RPMI7951 (cell line): ENCODE measurements around the gene STARD13. TPM values are rescaled to one million over a fixed set of nuclear protein-coding genes. Genes with fewer than 3 reads are reported as not detected.
A peak's percentile ranks its signal among the peaks of the same experiment; 100 is the strongest.

ENCODE experiments used
- DNase-seq: peaks from one replicate; pipeline ENCODE4 v3.0.0-alpha.2; 2012; ENCODE audit warnings: low read depth
- total RNA-seq: library from RNA; depleted of rRNA; stranded (reverse); fragments of >200 nt; shearing (Covaris generic); gene quantifications from 2 replicates; pipeline ENCODE4 v1.2.3, GENCODE V29; 2014

The STARD13 gene
- total RNA-seq, 1 experiment from 2014 or later: 10.6 TPM

DNA sequence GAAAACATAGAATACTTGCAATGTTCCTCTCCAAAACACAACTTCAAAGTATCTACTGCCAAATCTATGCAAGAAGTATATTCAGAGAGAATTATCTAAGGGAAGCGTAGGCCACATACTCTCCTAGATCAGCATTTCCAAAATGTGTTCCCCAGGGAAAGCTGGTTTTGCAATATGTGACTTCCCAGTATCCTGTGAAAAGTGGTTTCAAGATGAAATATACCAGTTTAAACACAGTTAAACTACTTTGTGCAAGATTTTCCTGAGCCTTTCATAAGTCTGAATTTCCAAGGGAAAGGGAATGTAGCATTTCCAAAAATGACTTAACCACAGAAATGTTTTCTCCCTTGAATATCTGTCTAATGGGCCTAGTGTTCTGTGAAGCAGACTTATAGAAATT is 7.6 kb downstream of the STARD13 start:
- no peak for DNase-seq

DNA sequence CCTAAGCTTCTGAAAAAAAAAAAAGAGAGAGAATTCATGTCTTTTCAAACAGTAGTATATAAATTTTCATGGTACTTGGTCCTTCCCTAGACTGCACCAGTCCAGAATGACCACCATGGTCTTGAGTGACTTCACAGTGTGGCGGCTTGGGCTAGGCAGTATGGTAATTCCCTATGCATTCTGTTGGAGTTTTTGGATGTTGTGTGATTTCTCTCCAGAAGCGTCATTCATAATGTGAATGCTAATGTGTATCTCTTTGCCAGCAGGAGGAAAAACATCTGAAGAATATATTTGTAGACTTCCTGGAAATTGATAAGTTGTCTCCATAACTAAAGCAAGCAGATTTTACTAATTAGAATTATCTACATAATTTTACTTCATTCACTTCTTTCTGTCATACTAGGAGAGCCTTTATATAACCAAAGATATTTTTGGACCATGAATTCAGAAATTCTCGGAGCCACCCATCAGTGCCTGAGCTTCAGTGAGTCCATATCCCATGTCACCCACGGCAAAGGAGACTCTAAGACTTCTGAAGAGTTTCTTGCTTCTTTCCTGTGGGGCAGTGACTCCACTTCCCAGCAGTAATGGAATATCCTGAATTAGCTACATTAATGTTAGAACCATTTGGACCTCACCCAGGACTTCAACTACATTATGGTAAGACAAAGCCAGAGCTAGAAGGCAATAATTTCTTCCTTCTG is 8.4 kb downstream of the STARD13 start:
- no peak for DNase-seq

DNA sequence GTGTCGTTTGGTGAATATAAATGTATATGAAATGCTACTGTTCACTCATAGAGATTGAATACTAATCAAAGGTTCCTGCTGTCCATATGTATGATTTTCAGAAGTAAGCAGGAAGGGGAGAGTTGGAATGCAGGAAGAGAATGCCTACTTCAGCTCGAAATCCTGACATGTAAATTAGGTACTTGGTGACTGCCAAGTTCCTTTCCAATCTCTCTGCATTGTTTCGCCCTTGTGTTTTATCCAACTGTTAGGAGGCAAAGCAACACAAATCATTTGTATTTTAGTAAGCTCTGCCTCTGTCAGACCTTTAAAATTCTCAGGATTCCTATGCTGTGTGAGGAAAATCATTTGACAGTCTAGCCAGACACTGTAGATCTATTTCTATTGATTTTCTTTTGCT is 9.0 kb downstream of the STARD13 start:
- no peak for DNase-seq

DNA sequence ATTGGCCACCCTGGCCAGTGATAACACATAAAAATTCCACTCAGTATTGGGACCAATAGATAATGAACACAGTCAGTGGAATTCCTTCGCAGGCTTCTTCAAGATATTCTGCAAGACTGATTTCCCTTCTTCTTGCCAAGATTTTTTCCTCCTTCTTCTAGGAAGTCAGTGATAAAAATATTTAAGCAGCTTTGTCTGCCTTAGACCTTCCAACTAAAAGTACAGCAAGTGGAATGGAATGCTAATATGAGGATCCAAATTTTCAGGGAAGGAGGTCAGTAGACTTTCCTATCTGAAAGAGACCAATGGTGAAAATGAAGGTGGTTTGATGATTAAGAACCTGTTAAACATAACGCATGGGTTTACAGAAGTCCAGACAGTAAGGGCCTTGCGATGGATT is 9.6 kb downstream of the STARD13 start:
- no peak for DNase-seq

DNA sequence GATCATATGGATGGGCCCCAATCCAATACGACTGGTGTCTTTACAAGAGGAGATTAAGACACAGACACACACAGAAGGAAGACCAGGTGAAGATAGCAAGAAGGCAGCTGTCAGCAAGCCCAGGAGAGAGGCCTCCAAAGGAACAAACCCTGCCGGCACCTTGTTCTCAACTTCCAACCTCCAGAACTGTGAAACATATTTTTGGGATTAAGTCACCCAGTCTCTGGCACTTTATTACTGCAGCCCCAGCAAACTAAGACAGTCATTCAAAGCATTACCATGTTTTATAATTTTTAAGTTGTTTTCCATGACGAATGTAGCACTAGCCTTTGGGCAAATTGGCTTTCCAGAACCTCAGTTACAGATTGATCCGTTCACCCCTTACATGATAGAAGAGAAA is 11.3 kb downstream of the STARD13 start:
- DNase-seq: peak; percentile 61

DNA sequence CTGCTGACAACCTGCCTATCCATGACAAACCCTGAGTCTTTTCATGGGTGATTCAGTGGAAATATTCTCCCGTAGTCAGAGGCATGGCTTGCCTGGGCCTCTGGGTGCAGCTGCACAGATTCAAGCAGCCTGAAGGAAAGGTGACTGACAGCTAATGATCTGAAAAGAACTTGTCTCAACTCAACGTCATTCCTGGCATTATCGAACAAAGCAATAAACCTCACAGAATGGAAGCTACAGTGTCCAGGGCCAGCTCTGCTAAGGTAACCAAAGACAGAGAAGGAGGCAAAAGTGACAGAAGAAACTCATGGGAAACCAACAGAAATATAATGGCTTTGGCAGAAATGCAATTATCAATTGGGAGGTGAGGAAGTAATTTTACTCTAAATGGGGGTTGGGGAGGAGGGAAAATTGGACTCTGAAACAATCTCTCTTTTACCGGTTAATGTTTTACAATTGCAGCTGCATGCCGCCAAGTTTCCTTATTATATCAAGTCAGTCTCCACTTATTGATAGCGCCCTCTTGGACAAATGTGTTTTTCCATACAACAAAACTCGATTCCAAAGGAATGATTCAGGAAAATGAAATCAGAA is 12.9 kb downstream of the STARD13 start:
- no peak for DNase-seq

DNA sequence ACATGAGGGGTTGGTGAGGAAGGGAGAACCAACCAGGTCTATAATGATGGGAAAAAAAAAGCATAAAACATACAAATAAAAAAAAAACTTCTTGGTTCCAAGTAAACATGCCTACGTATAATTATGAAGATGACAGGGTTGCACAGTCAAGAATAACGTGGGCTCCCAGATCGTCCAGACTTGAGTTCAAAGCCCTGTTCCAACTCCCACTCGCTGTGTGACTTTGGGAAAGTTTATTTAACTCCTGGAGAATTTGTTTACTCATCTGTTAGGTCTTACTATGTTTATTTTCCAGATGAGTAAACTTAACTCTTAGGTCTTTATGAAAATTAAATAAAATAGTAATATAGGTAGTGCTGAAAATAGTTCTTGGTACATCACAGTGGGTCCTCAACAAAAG is 13.8 kb downstream of the STARD13 start:
- no peak for DNase-seq

DNA sequence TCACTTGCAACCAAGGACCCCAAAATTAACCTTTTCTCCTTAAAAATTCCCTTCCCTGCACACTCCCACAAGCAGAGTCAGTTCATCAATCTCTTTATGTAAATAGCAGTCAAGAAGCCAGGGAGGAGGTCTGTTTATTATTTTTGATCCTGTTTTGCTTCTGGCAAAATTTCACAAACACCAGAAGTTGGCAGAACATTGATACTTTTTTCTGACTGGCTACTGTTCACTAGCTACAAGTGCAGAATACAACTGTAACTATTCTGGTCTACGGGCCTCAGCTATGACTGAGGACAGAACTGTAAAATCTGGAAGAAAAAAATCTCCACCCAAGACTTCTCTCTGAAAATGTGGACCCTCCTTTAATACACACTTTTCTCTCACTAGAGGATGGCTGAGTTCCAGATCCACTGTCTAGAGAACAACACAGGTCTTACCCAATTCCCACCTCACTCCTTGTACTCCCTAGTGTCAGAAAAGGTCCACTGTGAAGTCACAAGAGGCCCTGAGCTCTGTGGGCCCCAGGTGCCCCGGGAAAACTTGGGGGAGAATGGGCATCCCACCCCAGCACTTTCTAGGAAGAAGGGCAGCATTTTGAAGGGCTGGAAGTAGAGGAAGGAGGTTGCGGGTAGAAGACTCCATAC is 14.5 kb downstream of the STARD13 start:
- no peak for DNase-seq

DNA sequence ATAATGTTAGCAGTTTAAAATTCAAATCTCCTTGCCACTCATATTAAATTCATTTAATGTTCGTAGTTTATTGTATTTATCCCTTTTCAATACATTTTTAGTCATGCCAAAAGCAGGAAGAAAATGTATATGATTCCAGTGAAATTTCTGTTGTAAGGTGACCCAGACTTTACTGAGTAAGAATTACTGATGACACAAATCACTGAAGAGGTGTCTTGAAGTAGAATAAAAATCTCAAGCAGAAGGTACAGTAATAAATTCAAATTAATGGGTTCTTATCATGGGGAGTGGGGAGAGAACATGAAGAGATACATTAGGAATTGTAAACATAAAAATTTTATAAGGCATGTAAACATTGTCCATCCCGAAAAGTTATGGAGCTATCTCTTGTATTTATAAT is 19.9 kb downstream of the STARD13 start:
- DNase-seq: no peak

DNA sequence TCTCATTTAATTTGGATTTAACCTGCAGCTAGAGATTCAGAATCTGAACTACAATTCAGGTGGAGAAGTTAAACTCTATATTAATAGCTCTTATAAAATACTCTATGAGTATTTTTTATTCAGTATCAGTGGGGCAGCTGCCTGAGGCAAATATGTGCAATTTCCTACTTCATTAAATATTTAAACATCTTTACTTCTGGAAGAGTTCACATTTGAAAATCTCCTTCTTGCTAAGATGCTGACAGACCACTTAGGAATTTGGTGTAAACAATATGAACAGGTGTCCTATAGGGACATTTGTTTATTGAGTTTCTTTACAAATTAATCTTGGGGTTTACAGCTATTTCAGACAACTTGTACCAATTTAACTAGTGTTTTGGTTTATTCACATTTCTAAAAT is 20.4 kb downstream of the STARD13 start:
- no peak for DNase-seq

DNA sequence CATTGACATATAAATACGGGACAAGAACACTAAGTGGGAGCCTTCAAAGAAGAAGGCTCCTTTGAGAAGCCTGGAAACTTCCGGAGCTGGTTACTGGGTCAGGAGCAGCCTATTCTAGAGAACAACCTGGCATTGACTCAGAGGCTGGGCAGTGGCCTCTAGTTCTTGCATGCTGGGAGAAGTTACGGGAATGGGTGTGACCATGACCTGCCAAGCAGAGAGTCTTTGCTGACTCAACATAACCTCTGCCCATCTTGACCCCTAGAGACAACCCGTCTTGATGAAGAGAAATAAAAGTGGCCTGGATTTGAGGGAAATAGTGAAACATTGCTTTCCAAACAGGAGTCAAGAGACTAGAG is 21.0 kb downstream of the STARD13 start:
- DNase-seq: peak; percentile 64

DNA sequence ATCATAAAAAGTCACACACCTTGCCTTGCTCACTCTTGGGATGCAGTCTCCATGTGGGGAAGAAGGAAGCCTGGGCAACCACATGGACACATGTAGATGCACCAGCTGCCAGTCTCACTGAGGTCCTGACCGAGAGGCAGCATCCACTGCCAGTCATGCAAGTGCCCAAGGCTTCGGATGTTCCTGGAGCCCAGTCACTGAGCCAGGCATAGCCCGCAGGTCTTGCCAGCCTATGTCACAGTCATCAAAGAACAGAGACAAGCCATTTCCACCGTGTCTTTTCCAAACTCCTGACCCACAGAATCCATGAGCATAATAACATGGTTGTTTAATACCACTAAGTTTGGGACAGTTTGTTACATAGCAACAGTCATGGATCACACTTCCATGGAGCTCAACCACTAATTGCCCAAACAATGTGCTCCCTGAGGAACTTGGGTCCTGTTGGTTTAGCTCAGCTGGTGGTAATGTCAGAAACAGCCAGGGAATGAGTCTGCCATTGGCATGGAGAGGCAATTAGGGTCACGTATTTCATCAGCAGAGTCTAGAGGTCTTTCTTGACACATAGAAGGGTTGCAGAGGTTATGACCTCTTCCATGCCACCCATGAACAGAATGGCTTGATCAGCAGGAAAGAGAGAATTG is 21.5 kb downstream of the STARD13 start:
- DNase-seq: peak; percentile 80

DNA sequence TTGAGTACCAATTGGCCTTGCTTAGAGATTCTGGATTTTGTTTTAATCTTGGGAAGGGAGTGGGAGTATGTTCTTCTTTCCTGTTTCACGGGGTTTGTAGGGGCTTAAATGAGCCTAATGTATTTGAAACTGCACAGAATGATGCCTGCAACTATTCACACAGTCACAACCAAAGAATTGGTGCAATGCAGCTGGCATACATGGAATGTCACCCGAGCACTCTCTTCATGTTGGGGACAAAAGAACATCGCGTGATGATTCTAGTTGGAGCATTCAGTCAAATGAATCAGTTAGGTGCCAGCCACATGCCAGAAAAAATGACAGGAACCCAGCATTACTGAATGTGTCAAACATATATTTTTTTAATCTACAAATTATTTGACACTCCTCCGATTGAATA is 22.1 kb downstream of the STARD13 start:
- DNase-seq: no peak

DNA sequence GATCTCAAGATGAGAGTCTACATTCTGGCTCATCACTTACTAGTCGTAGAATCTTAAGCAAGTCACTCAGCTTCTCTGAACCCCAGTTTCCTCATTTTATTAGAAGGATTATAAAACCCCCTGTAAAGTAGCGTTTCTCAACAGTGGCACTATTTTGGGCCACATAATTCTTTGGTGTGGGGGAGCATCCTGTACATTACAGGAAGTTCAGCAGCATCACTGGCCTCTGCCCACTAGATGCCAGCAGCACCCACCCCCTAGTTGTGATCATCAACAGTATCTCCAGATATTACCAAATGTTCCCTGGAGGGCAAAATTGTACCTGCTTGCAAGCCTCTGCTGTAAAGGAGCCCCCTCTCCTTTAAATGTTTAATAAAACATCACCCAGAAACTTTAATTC is 22.6 kb downstream of the STARD13 start:
- DNase-seq: no peak

DNA sequence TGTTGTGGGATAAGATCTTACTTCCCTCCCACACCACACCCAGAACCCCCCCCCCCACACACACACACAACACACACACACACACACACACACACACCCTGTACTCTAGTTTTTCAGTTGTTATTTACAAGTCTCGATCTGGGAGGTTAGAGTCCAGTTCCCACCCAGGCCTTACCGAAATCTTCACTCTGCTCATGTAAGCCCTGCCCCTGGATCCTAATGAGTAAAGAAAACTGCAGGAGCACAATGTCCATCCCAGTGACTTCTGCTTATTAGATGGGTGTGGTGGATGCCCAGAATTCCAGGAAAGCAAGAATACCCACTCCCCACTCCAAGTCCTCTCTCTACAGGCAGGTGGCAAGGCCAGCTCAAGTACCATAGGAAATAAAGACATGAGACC is 23.0 kb downstream of the STARD13 start:
- DNase-seq: no peak

DNA sequence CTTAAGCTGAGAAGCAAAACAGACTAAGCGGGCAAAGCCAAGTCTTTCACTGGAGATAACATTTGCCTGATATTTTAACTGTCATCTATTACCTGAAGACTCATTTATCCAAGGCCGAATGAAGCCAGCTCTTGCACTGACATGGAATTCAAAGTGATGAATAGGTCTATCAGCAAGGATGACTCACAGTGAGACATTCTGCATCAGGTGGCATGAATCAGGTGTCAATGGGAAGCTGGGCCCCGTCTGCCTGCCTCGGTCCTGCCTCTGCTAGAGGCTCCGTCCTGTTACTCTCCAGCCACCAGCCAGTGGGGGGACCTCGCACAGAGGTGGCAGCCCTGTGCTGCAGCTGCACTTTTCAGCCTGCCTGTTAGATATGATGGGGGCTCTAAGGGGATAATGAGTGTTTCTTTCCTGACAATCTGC is 23.5 kb downstream of the STARD13 start:
- DNase-seq: no peak

DNA sequence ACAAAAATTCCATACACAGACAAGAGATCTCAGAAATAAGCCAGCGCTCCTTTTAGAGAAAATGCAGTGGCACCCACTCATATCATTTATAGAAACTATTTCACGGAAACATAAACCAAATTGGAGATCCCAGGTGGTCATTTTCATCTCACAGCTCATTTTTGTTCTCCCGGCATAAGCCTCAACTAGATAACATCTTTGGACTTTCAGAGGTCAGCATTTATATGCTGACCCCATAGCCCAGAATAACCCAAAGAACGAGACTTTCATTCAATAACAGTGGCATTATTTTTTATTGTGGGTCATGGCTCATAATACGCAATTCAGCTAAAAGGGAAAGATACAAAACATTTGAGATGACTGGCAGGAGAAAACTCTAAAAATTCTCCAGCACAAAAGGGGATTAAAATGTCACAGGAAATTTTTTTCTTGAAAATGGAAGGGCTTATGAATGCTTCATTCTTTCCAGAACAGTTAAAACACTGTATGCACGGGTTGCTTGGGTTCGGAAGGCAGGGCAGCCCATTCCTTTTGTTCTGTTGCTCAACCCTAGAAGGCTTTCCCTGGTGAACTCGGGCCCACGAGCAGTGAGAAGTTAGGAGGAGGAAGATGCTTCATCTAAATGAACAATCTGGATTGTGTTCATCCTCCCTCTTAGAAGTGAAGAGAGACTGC is 24.0 kb downstream of the STARD13 start:
- DNase-seq: peak; percentile 52

DNA sequence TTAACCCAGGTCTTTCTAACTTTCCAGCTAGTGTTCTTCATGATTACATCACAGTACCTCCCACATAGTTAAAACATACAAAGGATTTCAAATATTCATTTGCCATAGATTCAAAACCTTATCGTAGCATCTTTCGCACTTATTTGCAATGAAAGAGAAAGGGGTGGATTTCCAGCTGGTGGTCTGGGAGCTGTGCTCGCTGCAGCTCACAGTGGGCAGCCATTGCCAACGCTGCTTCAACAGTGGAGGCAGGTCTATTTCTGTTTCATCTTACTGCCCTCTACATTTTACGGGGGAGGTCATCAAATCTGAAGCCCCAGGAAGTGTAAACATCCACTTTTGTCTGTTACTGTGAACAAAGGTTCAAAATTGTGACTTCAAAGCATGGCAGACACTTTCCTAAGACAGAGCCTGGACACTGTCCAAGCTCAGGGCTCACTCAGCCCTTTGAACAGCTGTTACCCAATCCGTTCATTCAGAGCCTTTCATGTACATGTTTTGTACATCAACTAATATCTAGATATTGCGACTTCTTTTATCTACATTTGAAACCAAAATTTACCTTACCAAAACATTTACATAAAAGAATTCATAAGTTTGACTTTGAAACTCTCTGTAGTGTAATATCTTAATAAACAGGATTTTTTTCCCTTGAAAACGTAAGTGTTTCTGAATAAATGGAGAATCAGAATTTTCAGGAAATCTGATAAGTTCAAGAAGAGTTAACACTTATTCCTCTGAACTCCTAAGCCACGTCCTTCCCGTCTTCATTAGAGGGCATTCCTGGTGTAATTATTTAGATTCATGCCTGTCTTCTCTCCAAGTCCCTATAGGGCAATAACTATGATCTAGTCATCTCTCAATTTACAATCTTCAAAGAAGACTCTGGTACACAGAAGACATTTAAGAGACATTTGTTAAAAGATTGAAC is 25.1 kb downstream of the STARD13 start:
- peak; percentile 65 for DNase-seq

DNA sequence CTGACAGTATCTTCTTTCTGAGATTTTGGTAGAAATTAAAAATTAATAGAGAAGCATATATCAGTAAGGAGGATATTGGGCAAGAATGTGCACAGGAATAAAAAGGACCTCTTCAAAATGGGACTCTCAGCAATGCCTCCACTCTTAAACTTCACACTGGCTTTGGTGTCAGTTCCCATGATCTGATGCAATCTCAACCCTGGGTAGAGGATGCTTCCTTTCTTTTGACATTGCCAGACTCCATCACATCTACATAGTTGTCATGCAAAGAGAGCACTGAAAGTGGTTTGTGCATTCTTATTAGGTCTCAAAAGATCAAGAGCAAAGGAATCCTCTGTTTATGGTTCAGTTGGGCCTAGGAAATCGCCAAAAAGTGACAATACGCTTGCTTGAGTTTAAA is 26.3 kb downstream of the STARD13 start:
- no peak for DNase-seq

DNA sequence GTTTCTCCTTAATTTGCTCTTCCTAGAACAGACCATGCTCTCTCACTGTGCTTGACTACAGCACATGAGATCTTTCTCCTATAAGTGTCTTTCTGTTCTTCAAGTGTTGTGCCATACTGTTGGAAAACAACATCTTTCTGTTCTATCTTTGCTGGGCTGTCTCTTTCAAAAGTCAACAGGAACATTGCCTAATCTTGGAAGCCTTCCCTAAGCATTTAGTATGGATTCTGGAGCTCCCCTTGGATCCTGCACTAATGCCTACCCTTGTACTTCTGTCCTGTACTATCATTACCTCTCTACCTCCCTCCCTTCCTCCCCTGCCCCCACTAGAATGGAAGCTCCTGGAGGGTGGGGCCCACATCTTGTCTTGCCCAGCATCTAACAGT is 26.8 kb downstream of the STARD13 start:
- no peak for DNase-seq
